Stimulated activated effector memory CD8-positive, alpha-beta T cell treated with anti-CD3 and anti-CD28 coated beads, Interleukin-12 subunit alpha, Interleukin-12 subunit beta, amount 100 ng/mL, for 72 hours (primary cell): ENCODE measurements around the gene TMC3.
"Not testable (repeated sequence)": the region's sequence is repeated elsewhere in the genome, so short reads cannot be mapped to it uniquely, and the experiment has no call there.

ENCODE experiments used
- ATAC-seq: fragments of 150-1000 bp; cut with Tn5 transposase; 2 replicates; pipeline ENCODE4 v1.10.0; 2021
- DNase-seq, 2 donors: peaks; one replicate each; pipeline ENCODE4 v3.0.0; 2021 to 2022; ENCODE audit warnings: low spot score in 2 of 2
- H3K27ac Mint-ChIP-seq: one replicate; pipeline ENCODE4 v1.8.0; 2022; ENCODE audit warnings: mild to moderate bottlenecking, mixed read lengths
- H3K36me3 Mint-ChIP-seq: one replicate; pipeline ENCODE4 v1.8.0; 2022; ENCODE audit warnings: mild to moderate bottlenecking, mixed read lengths
- H3K4me1 Mint-ChIP-seq: one replicate; pipeline ENCODE4 v1.8.0; 2022; ENCODE audit warnings: mixed read lengths
- H3K4me3 Mint-ChIP-seq: one replicate; pipeline ENCODE4 v1.8.0; 2022; ENCODE audit warnings: mild to moderate bottlenecking, mixed read lengths
- H3K9me3 Mint-ChIP-seq: one replicate; pipeline ENCODE4 v1.8.0; 2022; ENCODE audit warnings: mixed read lengths

TMC3 gene

DNA sequence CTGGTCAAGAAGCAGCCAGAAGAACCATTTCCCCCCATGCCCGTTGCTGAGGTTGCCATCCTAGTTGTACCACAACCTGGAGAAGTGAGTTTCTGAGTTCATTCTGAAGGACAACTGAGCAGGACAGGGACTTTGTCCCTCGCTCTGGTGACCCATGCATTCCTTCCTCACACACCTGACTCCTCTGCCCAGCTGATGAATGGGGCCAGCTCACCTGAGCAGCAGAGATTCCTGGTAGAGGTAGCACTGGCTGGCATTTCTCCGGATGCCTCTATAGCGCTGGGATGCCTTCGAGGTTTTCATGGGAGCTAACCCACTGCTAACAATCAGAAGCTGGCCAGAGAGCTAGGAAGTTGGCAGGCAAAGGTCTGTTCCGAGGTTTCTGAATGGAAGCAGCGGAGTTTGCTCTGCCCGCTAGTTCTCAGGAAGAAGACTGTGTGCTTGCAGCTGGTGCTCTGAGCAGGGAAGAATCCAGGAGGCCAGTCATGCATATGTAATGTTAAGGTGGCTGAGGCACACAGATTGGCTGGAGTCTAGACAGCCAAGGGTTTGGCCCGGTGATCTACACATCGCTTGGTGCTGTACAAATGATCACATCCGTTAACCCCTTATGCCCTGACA, at the start of gene TMC3:
TMC3 (minus strand) TSS at position 439 of the 621 bp plus-strand sequence; CDS start at position 303, 136 bp downstream.
- DNase-seq (no peak), ATAC-seq (no peak)
- Mint-ChIP-seq H3K36me3 (no peaks in the 10 kb centered on the region), H3K27ac (no peak within 1 kb of the TSS), H3K4me3 (no peak within 1 kb of the TSS), H3K4me1 (no peaks in the 10 kb centered on the region), H3K9me3 (no peaks in the 10 kb centered on the region)

DNA sequence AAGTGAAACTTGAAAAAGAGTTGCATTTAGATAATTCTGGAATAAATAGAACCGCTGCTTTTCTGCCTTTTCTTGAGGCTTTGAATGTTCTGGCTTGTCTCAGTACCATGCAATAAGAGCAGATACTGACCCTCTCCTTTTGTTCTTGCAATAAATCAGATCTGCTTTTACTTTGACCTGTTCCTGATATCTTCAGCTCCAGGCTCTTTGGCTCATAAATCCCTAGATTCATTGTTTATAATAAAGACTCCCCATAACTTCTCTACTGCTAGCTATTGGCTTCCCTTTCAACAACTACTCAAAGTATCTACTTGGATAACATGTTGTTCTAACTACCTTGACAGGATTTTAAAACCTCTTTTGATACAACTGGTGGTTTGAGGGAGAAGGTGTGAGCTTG, 47.4 kb upstream of the TMC3 start:
- Mint-ChIP-seq H3K4me3 (no peak overlapping the region), H3K9me3 (no peaks in the 10 kb centered on the region), H3K36me3 (no peaks in the 10 kb centered on the region), H3K27ac (no peak overlapping the region), H3K4me1 (no peaks in the 10 kb centered on the region)
- DNase-seq = no peak
- no peak for ATAC-seq

DNA sequence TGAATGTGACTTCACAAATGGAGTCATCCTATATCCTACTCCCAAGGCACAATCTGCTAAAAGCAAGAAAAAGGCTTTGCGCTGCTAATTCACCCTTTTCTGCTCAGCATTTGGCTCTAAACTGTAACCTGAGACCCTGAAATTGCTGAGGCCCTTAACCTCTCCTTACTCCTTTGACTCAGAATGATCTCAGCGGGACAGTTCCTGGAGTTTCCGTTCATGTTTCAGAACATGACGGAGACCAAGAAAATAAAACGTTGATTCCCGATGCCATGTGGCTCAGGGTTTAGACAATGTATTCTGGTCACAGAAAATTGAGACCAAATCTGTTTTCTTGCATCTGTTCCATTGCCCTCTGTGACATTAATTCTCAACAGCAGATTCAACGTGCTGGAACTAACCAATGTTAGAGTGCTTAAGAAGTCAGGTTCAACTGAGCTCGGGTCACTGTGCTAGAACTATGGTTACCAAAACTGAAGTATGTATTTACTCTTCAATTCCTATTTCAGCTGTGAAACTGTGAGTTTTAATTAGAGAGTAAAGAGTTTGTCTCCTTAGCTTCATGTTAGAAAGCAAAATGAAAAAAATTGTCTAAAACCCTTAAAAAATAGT, 45.4 kb upstream of the TMC3 start:
- DNase-seq = no peak
- Mint-ChIP-seq H3K4me3 (no peak overlapping the region), H3K36me3 (no peaks in the 10 kb centered on the region), H3K9me3 (no peaks in the 10 kb centered on the region), H3K4me1 (peaks cover 4% of the 10 kb centered on the region), H3K27ac (no peak overlapping the region)
- no peak for ATAC-seq

DNA sequence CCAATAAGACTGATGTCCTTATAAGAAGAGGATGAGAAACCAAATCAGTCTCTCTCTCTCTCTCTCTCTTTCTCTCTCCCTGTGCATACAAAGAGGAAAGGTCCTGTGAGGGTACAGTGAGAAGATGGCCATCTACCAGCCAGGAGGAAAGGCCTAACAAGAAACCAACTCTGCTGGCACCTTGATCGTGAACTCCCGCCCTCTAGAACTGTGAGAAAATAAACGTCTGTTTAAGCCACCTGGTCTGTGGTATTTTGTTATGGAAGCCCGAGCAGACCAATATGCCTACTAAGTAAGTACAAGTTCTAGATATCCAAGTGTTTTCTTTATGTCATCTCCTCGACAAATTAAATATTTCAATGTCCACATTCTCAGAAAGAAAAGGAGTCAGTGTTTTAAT, 44.9 kb upstream of the TMC3 start:
- no peaks in the 10 kb centered on the region for H3K36me3 Mint-ChIP-seq
- ATAC-seq (no peak), DNase-seq (no peak)
- peaks cover 7% of the 10 kb centered on the region for H3K4me1 Mint-ChIP-seq
- H3K27ac Mint-ChIP-seq = no peak overlapping the region
- no peak overlapping the region for H3K4me3 Mint-ChIP-seq
- H3K9me3 Mint-ChIP-seq = no peaks in the 10 kb centered on the region

DNA sequence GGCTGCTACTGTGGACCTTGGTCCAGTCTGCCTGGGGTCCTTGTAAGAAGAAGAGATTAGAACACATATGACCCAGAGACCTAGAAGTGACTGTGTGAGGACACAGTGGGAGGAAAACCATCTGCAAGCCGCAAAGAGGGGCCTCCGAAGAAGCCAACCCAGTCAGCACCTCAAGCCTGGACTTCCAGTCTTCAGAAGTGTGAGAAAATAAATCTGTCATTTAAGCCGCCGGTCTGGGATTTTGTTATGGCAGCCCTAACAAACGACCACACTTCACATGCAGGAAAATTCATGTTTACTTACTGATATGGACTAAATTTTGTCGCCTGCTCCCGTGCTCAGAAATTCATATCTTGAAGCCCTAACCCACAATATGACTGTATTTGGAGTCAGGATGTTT, 44.4 kb upstream of the TMC3 start:
- peaks cover 7% of the 10 kb centered on the region for H3K4me1 Mint-ChIP-seq
- ATAC-seq = no peak
- no peak overlapping the region for H3K4me3 Mint-ChIP-seq
- no peak for DNase-seq
- no peaks in the 10 kb centered on the region for H3K9me3 Mint-ChIP-seq
- no peaks in the 10 kb centered on the region for H3K36me3 Mint-ChIP-seq
- H3K27ac Mint-ChIP-seq = no peak overlapping the region

DNA sequence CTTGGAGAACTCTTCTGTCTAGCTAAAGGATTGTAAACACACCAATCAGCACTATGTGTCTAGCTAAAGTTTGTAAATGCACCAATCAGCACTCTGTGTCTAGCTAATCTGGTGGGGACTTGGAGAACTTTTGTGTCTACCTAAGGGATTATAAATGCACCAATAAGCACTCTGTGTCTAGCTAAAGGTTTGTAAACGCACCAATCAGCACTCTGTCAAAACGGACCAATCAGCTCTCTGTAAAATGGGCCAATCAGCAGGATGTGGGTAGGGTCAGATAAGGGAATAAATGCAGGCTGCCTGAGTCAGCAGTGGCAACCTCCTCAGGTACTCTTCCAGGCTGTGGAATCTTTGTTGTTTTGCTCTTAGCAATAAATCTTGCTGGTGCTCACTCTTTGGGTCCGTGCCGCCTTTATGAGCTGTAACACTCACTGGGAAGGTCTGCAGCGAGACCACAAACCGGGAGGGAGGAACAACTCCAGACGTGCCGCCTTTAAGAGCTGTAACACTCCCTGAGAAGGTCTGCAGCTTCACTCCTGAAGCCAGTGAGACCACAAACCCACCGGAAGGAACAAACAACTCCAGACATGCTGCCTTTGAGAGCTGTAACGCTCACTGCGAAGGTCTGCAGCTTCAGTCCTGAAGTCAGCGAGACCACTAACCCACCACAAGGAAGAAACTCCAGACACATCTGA, 40.4 kb upstream of the TMC3 start:
- not testable (repeated sequence) for ATAC-seq, H3K27ac Mint-ChIP-seq, H3K4me1 Mint-ChIP-seq, DNase-seq, H3K4me3 Mint-ChIP-seq, H3K9me3 Mint-ChIP-seq, H3K36me3 Mint-ChIP-seq

DNA sequence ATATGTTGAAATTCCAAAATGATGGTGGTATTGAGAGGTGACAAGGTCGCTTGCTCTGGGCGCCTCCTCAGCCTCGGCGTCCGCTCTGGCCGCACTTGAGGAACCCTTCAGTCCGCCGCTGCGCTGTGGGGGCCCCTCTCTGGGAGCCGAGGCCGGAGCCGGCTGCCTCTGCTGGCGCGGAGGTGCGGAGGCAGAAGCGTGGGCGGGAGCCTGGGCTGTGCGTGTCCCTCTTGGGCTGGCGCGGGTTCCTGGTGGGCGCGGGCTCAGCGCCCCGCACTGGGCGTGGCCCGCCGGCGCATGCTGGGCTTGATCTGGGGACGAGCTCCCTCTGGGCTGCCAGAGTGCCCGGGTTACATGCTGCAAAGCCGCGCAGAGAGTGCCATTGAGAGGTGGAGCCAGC, 39.8 kb upstream of the TMC3 start:
- Mint-ChIP-seq H3K4me3 (no peak overlapping the region), H3K4me1 (peaks cover 7% of the 10 kb centered on the region), H3K36me3 (no peaks in the 10 kb centered on the region), H3K9me3 (no peaks in the 10 kb centered on the region), H3K27ac (no peak overlapping the region)
- no peak for DNase-seq
- no peak for ATAC-seq

DNA sequence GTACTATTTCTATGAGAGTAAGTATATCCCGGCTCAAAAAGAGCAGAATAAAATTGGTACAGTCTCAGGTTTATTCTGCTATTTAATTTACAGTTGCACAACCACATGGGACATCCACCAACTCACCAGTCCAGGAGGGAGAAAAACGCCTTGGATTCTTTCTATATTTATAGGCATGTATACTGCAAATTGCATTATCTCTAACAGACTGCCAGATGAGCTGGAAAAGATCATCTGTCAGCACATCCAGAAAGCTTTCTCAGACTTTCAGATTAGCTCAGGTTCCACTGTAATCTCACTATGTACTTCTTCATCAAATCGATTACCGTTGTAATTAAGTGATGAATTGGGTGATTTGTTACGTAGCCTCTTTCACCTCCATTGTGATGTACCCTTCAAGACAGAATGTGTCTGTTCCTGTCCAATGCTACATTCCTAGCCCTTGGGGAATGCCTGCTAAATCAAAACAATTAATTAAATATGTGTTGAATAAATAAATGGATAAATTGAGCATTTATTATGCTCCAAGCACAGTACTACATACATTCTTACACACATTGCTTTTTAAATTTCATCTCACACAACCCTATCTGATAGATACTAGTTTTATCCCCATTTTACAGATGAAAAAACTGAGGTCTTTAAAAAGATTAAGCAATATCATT, 38.1 kb upstream of the TMC3 start:
- no peak for ATAC-seq
- peaks cover 7% of the 10 kb centered on the region for H3K4me1 Mint-ChIP-seq
- no peaks in the 10 kb centered on the region for H3K36me3 Mint-ChIP-seq
- no peaks in the 10 kb centered on the region for H3K9me3 Mint-ChIP-seq
- no peak for DNase-seq
- no peak overlapping the region for H3K4me3 Mint-ChIP-seq
- H3K27ac Mint-ChIP-seq = no peak overlapping the region

DNA sequence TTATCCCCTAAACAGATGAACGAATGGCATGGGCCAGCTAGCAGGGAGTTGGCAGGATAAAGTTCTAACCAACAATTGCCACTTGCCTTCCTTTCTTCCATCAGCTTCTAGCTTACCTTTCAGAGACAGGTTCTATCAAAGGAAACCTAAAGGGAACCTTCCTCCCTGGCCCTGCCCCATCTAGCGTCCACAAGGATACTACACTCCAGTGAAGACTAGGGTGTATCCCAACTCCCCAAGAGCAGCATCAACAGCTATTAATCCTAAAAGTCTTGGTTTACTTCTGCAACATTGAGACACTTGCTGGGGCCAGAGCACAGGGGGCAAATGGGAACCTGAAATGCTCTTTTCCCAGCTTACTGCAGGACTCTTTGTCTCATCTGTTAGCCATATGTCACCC, 37.0 kb upstream of the TMC3 start:
- Mint-ChIP-seq H3K27ac (no peak overlapping the region), H3K4me3 (no peak overlapping the region), H3K36me3 (no peaks in the 10 kb centered on the region), H3K4me1 (peaks cover 7% of the 10 kb centered on the region), H3K9me3 (no peaks in the 10 kb centered on the region)
- no peak for DNase-seq
- no peak for ATAC-seq

DNA sequence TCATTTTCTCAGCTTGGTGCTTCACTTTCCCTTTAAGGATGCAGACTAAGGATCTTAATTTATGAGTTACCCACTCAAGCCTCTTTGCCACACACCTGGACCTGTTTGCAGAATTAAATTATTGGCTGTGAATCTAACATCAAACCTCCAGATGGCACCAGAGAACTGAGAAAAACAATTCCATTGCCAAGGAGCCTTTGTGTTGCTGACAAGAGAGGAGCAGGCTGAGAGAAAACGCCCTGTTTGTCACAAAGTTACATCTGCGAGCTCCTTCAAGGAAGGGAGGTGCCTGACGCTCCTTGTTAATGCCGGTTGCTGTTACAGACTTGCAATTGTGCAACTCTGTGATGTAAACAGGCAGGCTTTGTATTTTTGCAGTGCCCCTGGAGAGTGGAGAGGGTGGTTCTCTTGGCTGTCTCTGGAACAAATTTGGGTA, 36.3 kb upstream of the TMC3 start:
- DNase-seq = no peak
- Mint-ChIP-seq H3K36me3 (no peaks in the 10 kb centered on the region), H3K4me3 (no peak overlapping the region), H3K27ac (no peak overlapping the region), H3K4me1 (peaks cover 7% of the 10 kb centered on the region), H3K9me3 (no peaks in the 10 kb centered on the region)
- no peak for ATAC-seq

DNA sequence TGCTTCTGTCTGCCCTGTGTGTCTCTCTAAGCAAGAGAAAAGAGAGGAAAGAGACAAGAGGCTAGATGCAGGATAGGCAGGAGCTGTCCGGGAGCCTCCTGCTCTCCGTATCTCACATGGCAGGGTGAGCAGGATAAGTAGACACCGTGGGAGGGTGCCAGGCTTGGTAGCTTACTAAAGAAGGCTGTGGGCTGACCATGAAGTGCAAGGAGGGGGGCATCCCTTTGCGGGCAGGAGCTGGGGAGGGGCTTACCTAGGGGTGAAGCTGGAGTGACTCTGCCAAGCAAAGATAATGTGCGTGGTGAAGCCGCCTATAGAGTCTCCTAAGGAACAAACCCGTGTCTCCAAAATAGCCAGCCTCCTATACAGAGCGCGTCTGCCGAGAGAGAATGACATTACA, 33.7 kb upstream of the TMC3 start:
- Mint-ChIP-seq H3K36me3 (no peaks in the 10 kb centered on the region), H3K9me3 (no peaks in the 10 kb centered on the region), H3K27ac (no peak overlapping the region), H3K4me1 (no peaks in the 10 kb centered on the region), H3K4me3 (no peak overlapping the region)
- DNase-seq (no peak), ATAC-seq (no peak)

DNA sequence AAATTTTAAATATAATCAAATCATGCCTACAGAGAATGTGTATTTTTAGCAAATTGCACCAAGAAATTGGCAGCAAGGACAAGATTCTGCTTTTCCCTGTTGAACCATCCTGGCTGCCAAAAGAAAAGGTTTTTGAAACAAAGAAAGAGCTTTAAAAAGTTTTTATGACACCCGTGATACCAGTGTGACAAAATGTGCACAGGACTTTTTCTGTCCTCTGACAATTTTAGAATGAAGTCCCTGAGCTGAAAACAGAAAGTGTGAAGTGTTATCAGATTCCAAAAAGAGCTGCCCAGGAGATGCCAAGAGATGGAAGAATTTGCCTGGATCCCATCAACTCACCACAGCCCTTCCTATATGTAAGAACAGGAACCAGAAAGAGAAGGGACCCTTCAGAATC, 33.2 kb upstream of the TMC3 start:
- ATAC-seq (no peak), DNase-seq (no peak)
- no peaks in the 10 kb centered on the region for H3K36me3 Mint-ChIP-seq
- no peaks in the 10 kb centered on the region for H3K4me1 Mint-ChIP-seq
- H3K4me3 Mint-ChIP-seq = no peak overlapping the region
- no peak overlapping the region for H3K27ac Mint-ChIP-seq
- H3K9me3 Mint-ChIP-seq = no peaks in the 10 kb centered on the region

DNA sequence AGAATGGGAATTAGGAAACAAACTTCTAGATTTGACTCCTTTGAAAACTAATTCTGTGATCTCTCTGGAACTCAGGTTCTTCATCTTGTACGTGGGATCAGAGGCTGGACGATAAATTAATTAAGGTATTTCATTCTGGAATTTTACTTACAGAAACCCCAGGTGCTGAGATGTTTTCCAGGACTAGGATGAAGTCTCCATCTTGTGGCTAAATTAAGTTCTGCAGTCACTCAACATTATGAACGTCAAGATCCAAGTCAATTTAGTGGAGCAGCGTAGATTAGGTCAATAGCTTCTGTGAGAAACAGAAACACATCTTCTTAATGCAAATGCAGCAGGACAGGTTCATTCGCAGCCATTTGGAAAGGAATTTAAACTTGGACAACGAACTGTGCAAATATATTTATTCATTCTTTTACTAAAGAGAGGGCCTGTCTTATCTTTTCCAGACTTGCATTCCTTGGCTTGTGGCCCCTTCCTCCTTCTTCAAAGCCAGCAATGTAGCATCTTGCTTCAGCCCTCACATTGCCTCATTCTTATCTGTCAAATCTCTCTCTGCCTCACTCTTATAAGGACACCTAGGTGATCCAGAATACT, 26.7 kb upstream of the TMC3 start:
- Mint-ChIP-seq H3K27ac (no peak overlapping the region), H3K9me3 (no peaks in the 10 kb centered on the region), H3K36me3 (no peaks in the 10 kb centered on the region), H3K4me3 (no peak overlapping the region), H3K4me1 (no peaks in the 10 kb centered on the region)
- no peak for DNase-seq
- ATAC-seq = peak; percentile 40

DNA sequence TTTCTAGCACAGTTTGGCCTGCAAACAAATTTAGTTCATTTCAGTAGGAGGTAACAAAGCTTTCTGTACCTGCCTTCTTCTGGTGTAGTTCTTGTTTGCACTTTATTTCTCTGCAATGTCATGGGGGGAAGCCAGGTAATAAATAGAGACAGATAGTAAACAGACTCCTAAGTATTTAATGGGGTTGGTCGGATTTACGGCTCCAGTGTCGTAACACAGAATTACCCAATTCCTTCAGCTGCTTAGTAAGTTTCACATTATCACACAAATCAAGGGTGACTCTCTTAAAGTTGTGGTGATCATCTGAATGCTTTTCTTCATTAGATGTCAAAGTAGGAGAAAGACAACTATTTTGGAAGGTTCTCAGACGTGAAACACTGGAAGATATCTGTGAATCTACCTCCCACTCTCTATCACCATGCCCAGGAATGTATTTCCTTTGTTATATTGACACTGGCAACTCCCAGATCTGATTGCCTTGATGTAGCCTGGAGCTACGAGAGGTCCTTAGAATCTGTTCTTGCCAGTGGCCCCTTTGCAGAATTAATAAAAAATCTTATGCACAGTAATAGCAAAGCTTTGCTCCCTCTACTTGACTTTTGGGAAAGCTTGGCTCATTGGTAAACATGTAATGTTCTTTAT, 25.0 kb upstream of the TMC3 start:
- Mint-ChIP-seq H3K27ac (no peak overlapping the region), H3K9me3 (no peaks in the 10 kb centered on the region), H3K4me1 (no peaks in the 10 kb centered on the region), H3K36me3 (no peaks in the 10 kb centered on the region), H3K4me3 (no peak overlapping the region)
- DNase-seq (no peak), ATAC-seq (no peak)

DNA sequence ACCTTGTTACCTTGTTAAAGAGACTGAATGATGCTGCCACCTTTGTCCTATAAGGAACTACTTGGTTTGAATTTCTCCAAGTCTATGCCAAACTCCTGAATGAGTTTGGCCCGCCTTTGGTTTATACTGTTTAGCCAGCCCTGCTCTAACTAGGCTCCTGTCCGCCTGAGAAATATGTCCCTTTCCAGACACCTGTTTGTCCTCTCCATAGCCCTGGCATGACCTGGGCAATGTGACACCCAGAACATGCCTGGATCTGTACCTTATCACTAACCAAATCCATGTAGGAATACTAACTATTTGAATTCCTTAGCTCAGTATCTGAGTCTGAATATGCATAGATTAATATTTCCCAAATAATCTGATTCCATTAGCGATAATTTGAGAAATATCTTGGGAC, 24.4 kb upstream of the TMC3 start:
- no peak for ATAC-seq
- H3K4me1 Mint-ChIP-seq = no peaks in the 10 kb centered on the region
- H3K9me3 Mint-ChIP-seq = no peaks in the 10 kb centered on the region
- H3K36me3 Mint-ChIP-seq = no peaks in the 10 kb centered on the region
- H3K4me3 Mint-ChIP-seq = no peak overlapping the region
- DNase-seq = no peak
- no peak overlapping the region for H3K27ac Mint-ChIP-seq
